GM12801 (cell line): Measurements from ENCODE around the gene NR1H3.

Source experiments
- TF ChIP-seq, protein P1 (sequence below): IDR thresholded peaks from one replicate; pipeline ENCODE4 v1.5.1; 2011; ENCODE audit warnings: control low read depth; ENCODE audit not compliant: insufficient read length; ENCODE audit errors: extremely low read depth

NR1H3 gene

DNA sequence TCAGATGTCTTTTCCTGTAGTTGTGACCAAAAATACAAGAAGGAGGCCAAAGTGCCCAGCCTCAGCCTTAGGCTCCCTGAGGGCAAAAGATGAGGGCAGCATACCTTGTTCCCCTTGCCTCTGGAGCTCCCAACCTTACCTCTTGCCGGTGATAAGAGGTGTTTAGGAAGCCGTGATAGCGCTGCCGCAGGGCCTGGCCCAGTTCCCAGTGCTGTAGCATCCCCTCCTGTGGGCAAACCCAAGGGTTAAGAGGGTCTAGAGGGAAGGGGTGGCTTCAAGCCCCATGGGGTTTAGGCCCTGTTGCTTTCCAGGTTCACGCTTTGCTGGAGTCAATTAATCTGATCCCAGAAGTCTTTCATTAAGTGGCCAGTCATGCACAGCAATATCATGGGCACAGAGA, 10.3 kb upstream of the NR1H3 start:
- TF ChIP-seq, protein P1, sequence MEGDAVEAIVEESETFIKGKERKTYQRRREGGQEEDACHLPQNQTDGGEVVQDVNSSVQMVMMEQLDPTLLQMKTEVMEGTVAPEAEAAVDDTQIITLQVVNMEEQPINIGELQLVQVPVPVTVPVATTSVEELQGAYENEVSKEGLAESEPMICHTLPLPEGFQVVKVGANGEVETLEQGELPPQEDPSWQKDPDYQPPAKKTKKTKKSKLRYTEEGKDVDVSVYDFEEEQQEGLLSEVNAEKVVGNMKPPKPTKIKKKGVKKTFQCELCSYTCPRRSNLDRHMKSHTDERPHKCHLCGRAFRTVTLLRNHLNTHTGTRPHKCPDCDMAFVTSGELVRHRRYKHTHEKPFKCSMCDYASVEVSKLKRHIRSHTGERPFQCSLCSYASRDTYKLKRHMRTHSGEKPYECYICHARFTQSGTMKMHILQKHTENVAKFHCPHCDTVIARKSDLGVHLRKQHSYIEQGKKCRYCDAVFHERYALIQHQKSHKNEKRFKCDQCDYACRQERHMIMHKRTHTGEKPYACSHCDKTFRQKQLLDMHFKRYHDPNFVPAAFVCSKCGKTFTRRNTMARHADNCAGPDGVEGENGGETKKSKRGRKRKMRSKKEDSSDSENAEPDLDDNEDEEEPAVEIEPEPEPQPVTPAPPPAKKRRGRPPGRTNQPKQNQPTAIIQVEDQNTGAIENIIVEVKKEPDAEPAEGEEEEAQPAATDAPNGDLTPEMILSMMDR, result no peak

DNA sequence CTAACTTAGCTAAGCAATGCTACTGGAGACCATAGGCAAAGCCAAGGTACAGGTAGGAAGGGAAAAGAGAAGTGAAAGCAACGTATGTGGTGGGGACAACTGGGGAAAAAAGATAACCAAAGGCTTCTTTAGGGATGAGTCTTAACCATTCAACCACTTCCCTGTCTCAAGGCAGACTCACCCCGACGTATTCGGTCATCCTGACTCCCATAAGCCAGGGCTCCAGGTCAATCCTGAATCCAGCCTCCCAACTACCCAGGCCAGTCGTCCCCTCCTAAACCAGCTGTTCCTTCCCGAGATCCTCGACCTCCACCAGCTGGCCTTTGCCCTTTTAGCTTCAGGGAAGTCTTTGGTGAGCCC, 9.5 kb upstream of the NR1H3 start:
- TF ChIP-seq, protein P1, result no peak

DNA sequence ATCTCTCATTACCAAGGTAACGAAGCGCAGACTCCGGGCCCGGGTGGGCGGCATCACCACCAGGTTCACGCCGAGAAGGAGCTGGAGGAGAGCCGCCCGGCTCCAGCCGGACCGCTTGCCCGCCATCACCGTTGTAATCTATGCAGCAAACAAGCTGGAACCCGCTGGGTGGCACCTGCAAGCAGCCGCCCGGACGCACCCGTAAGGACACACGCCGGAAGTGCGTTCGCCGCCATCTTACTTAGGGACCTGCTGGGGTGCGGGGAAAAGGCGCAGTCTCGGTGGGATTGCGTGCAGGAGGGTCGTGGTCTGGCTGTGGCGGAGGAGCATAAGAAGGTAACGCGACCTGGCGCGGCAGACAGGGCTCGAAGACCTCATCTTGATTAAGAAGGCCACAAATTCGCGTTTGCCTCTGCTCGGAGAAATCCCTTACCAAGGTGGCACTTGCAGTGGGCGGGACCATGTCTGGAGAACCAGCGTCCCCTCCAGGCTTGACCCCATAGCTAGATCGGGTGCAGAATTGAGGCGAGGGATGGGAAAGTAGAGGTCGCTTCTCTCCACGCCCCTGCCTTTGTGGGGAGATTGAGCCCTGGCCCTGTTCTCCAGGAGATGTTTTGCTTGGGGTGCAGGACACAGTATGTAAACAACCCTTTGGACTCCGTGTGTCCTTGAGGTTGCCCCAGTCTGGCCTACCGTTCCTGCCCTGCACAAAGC, 9.0 kb upstream of the NR1H3 start, which contains the start of gene ACP2:
Gene ACP2 (minus strand): TSS at position 151 of the 714 bp plus-strand sequence. CDS start 25 bp downstream, at position 126.
- TF ChIP-seq, protein P1, result no peak

DNA sequence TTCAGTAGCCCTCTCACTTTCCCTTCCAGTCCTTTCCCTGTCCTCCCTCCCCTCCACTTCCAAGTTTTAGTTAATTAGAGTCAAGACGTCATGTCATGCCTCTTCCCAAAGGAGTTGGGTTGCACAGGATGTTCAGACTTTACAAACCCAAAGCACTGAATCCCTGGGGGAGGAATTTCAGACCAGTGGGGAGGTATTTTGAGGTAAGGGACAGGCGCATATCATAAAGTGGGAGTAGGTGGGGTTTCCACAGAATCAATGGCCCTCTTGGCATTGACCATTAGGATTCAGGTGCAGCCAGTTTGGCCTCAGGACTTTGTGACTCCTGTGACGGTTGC, 8.4 kb upstream of the NR1H3 start:
- TF ChIP-seq, protein P1, result no peak

DNA sequence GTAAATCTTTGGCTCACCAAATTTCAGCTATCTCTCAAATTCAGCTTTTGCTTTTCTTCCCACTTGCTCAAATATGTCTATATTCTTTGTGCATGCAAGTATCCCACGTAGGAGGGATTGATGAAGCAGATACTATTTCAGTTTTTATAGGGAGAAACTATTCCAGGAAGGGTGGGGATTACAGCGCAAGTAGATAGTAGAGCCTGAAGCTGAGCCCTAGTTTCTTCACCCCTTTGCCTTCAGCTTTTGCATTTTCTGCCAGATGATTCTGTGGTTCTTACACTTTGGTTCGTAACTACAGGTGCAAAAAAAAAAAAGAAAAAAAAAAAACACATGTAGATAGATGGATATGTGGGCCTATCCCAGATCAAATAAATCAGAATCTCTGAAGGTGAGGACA, 6.0 kb upstream of the NR1H3 start:
- TF ChIP-seq, protein P1, result no peak

DNA sequence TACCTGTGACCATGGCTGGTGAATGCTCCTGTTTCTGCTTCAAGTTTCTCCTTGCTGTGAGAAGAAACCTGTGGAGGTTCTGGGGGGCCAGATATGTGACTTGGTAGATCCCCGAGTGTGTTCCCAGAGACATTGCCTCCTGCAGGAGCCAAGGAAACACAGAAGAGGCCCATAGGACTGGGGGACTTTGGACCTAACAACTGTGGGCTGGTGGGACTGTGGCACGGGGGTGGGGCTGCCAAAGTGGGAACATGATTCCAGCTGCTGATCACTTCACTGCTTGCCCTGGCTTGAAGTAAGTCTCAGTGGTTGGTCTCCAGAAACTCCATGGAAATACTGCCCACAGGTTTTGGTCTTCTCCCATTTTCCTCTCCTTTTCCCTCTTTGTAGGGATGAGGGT, 4.1 kb upstream of the NR1H3 start:
- TF ChIP-seq, protein P1, result no peak

DNA sequence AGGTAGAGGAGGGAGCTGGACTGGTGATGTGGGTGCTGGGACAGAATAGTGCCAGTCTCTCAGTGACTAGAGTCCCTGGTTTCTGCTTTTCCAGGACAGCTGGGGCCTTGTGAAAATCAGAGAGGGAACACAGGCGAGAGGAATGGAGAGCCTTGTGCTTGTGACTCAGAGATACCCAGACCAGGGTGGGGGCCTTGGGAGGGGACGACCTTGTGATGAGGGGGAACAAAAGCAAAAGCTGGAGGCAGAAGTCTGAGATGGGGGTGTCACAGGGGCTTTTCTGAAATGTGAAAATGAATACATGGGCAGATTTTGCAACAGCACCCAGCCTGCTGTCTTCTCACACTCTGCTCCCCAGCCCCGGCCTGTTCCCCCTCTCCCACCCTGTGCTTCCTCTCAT, 3.4 kb upstream of the NR1H3 start:
- TF ChIP-seq, protein P1, result no peak

DNA sequence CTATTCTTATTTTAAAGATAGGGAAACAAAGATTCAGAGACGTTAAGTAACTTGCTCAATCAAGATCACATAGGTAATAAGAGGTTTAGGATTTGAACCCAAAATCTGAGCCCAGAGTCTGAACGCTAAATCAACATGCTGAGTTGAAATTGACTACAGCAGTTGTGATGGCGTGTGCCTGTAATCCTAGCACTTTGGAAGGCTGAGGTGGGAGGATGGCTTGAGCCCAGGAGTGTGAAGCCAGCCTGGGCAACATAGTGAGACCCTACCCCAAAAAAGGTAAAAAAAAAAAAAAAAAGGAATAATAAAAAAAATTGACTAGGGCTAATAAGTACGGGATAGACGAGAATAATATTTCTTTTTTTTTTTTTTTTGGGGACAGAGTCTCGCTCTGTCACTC, 1.4 kb upstream of the NR1H3 start:
- TF ChIP-seq, protein P1, result no peak
